Stimulated activated naive CD8-positive, alpha-beta T cell treated with anti-CD3 and anti-CD28 coated beads, Interleukin-15, amount 100 ng/mL, for 72 hours (primary cell): ENCODE measurements around the gene CRB3.
"Not testable (repeated sequence)": the region's sequence is repeated elsewhere in the genome, so short reads cannot be mapped to it uniquely, and the experiment has no call there.

Source experiments
- ATAC-seq: fragments of 150-1000 bp; cut with Tn5 transposase; 2 replicates; pipeline ENCODE4 v1.10.0; 2021; ENCODE audit warnings: mild to moderate bottlenecking, moderate library complexity
- DNase-seq, 2 donors: peaks; one replicate each; pipeline ENCODE4 v3.0.0; 2021 to 2022
- H3K27ac Mint-ChIP-seq, 2 donors: one replicate each; pipeline ENCODE4 v1.8.0; 2022; ENCODE audit warnings: mild to moderate bottlenecking in 2 of 2, mixed read lengths in 2 of 2, moderate library complexity in 2 of 2
- H3K27me3 Mint-ChIP-seq: one replicate; pipeline ENCODE4 v1.8.0; 2022; ENCODE audit warnings: mixed read lengths
- H3K4me1 Mint-ChIP-seq: one replicate; pipeline ENCODE4 v1.8.0; 2022; ENCODE audit warnings: mild to moderate bottlenecking, mixed read lengths
- H3K4me3 Mint-ChIP-seq, 2 donors: one replicate each; pipeline ENCODE4 v1.8.0; 2022; ENCODE audit warnings: mild to moderate bottlenecking in 2 of 2, mixed read lengths in 2 of 2, moderate library complexity in 1 of 2
- H3K9me3 Mint-ChIP-seq, 2 donors: one replicate each; pipeline ENCODE4 v1.8.0; 2022; ENCODE audit warnings: mixed read lengths in 2 of 2

The CRB3 gene

GRCh38 chr19:6491802-6492592 is 27.9 kb downstream of the CRB3 start:
- H3K27ac Mint-ChIP-seq = no peak overlapping the region
- no peak overlapping the region for H3K4me3 Mint-ChIP-seq
- H3K9me3 Mint-ChIP-seq = peaks cover 7% of the 10 kb centered on the region in 2 donors
- DNase-seq (no peak), ATAC-seq (peak; percentile 49)
- H3K27me3 Mint-ChIP-seq = no peaks in the 10 kb centered on the region
- peaks cover 14% of the 10 kb centered on the region for H3K4me1 Mint-ChIP-seq

- H3K4me3 Mint-ChIP-seq = no peak overlapping the region
- H3K27ac Mint-ChIP-seq = no peak overlapping the region
- H3K9me3 Mint-ChIP-seq = peaks cover 7% of the 10 kb centered on the region in 2 donors
- no peaks in the 10 kb centered on the region for H3K27me3 Mint-ChIP-seq
- ATAC-seq = no peak
- no peak for DNase-seq
- peaks cover 9% of the 10 kb centered on the region for H3K4me1 Mint-ChIP-seq
Measured at GRCh38 chr19:6494438-6495036, 30.5 kb downstream of the CRB3 start.

- peaks cover 7% of the 10 kb centered on the region for H3K4me1 Mint-ChIP-seq
- peak overlapping the region in 1 of 2 donors; percentile 12 for H3K27ac Mint-ChIP-seq
- DNase-seq (no peak), ATAC-seq (no peak)
- H3K4me3 Mint-ChIP-seq = no peak overlapping the region
- H3K27me3 Mint-ChIP-seq = peaks cover under 1% of the 10 kb centered on the region
- H3K9me3 Mint-ChIP-seq = peaks cover 7% of the 10 kb centered on the region in 2 donors
Measured at GRCh38 chr19:6495947-6496346, 31.9 kb downstream of the CRB3 start.

- no peak for DNase-seq
- H3K4me1 Mint-ChIP-seq = peaks cover 15% of the 10 kb centered on the region
- H3K27me3 Mint-ChIP-seq = peaks cover 8% of the 10 kb centered on the region
- no peak for ATAC-seq
- H3K9me3 Mint-ChIP-seq = no peaks in the 10 kb centered on the region
- no peak overlapping the region for H3K27ac Mint-ChIP-seq
- no peak overlapping the region for H3K4me3 Mint-ChIP-seq
Measured at GRCh38 chr19:6498294-6499036, 34.4 kb downstream of the CRB3 start.

GRCh38 chr19:6499052-6499790 is 35.1 kb downstream of the CRB3 start:
- DNase-seq (no peak), ATAC-seq (no peak)
- Mint-ChIP-seq H3K9me3 (no peaks in the 10 kb centered on the region), H3K4me1 (peaks cover 20% of the 10 kb centered on the region), H3K4me3 (no peak overlapping the region), H3K27ac (no peak overlapping the region), H3K27me3 (peaks cover 8% of the 10 kb centered on the region)

- ATAC-seq (no peak), DNase-seq (no peak)
- no peaks in the 10 kb centered on the region for H3K9me3 Mint-ChIP-seq
- peaks cover 8% of the 10 kb centered on the region for H3K27me3 Mint-ChIP-seq
- peak overlapping the region; percentile 85 to 93 for H3K4me3 Mint-ChIP-seq
- H3K4me1 Mint-ChIP-seq = peaks cover 20% of the 10 kb centered on the region
- H3K27ac Mint-ChIP-seq = peak overlapping the region; percentile 75 to 93
Measured at GRCh38 chr19:6500837-6501739, 37.0 kb downstream of the CRB3 start.

GRCh38 chr19:6501740-6502648 is 37.9 kb downstream of the CRB3 start, which contains the start of gene TUBB4A:
TSS of gene TUBB4A (minus strand) at chr19:6502309. CDS start at chr19:6502212, 97 bp downstream.
- H3K4me1 Mint-ChIP-seq = peaks cover 20% of the 10 kb centered on the region
- DNase-seq (peak; percentile 39 to 52), ATAC-seq (peak; percentile 73)
- H3K4me3 Mint-ChIP-seq = peak within 1 kb of the TSS; percentile 85 to 93
- no peaks in the 10 kb centered on the region for H3K9me3 Mint-ChIP-seq
- peaks cover 8% of the 10 kb centered on the region for H3K27me3 Mint-ChIP-seq
- H3K27ac Mint-ChIP-seq = peak within 1 kb of the TSS; percentile 75 to 93

- Mint-ChIP-seq H3K27ac (no peak overlapping the region), H3K27me3 (peaks cover 8% of the 10 kb centered on the region), H3K9me3 (no peaks in the 10 kb centered on the region), H3K4me1 (peaks cover 20% of the 10 kb centered on the region), H3K4me3 (peak overlapping the region; percentile 25 to 77)
- ATAC-seq (no peak), DNase-seq (no peak)
Measured at GRCh38 chr19:6503407-6504201, 39.5 kb downstream of the CRB3 start.

GRCh38 chr19:6508028-6508771 is 44.1 kb downstream of the CRB3 start:
- H3K4me3 Mint-ChIP-seq, H3K9me3 Mint-ChIP-seq, H3K27ac Mint-ChIP-seq, H3K4me1 Mint-ChIP-seq, H3K27me3 Mint-ChIP-seq, DNase-seq, ATAC-seq: not testable (repeated sequence)

GRCh38 chr19:6509118-6509971 is 45.3 kb downstream of the CRB3 start:
- DNase-seq (no peak), ATAC-seq (no peak)
- Mint-ChIP-seq H3K9me3 (no peaks in the 10 kb centered on the region), H3K4me1 (no peaks in the 10 kb centered on the region), H3K4me3 (no peak overlapping the region), H3K27ac (no peak overlapping the region), H3K27me3 (no peaks in the 10 kb centered on the region)

- Mint-ChIP-seq H3K27ac (no peak overlapping the region), H3K4me3 (no peak overlapping the region), H3K27me3 (no peaks in the 10 kb centered on the region), H3K9me3 (no peaks in the 10 kb centered on the region), H3K4me1 (peaks cover 6% of the 10 kb centered on the region)
- DNase-seq = no peak
- ATAC-seq = no peak
Measured at GRCh38 chr19:6510618-6511017, 46.5 kb downstream of the CRB3 start.

- ATAC-seq (no peak), DNase-seq (no peak)
- Mint-ChIP-seq H3K9me3 (peaks cover 0 to 3% of the 10 kb centered on the region in 2 donors), H3K27ac (no peak overlapping the region), H3K4me3 (no peak overlapping the region), H3K27me3 (no peaks in the 10 kb centered on the region), H3K4me1 (peaks cover 37% of the 10 kb centered on the region)
Measured at GRCh38 chr19:6514089-6514488, 50.0 kb downstream of the CRB3 start.
